NT2/D1 (cell line): ENCODE results near the gene FOXP1.

Experiments used
- DNase-seq: peaks from one replicate; pipeline ENCODE4 v3.0.0-alpha.2; 2011; ENCODE audit warnings: low read depth, low spot score
- H3K27me3 ChIP-seq: 2 replicates; pipeline ENCODE4 v1.6.0; 2011; ENCODE audit warnings: mild to moderate bottlenecking; ENCODE audit not compliant: insufficient read length, insufficient read depth
- H3K36me3 ChIP-seq: 2 replicates; pipeline ENCODE4 v1.6.1; 2011; ENCODE audit warnings: mild to moderate bottlenecking, low read length, mixed read lengths; ENCODE audit not compliant: insufficient read depth, insufficient read length
- H3K4me1 ChIP-seq: 2 replicates; pipeline ENCODE4 v1.5.1; 2011; ENCODE audit not compliant: insufficient read depth, insufficient read length
- H3K4me3 ChIP-seq: 2 replicates; pipeline ENCODE4 v1.5.1; 2011; ENCODE audit warnings: low read depth; ENCODE audit not compliant: insufficient read length
- H3K9ac ChIP-seq: 2 replicates; pipeline ENCODE4 v1.6.0; 2011; ENCODE audit warnings: low read depth; ENCODE audit not compliant: insufficient read length
- H3K9me3 ChIP-seq: 2 replicates; pipeline ENCODE4 v1.5.1; 2011; ENCODE audit warnings: mild to moderate bottlenecking, low read length; ENCODE audit not compliant: insufficient read depth
- SUZ12 ChIP-seq: IDR thresholded peaks from 2 replicates; pipeline ENCODE4 v1.6.1; 2011; ENCODE audit not compliant: insufficient read length, insufficient read depth; ENCODE audit errors: extremely low read depth
- YY1 ChIP-seq: IDR thresholded peaks from 2 replicates; pipeline ENCODE4 v1.6.1; 2011; ENCODE audit not compliant: insufficient read length, insufficient read depth
- ZNF274 ChIP-seq: IDR thresholded peaks from 2 replicates; pipeline ENCODE4 v1.6.1; 2011; ENCODE audit warnings: mild to moderate bottlenecking, low read depth, low read length

FOXP1 gene

DNA sequence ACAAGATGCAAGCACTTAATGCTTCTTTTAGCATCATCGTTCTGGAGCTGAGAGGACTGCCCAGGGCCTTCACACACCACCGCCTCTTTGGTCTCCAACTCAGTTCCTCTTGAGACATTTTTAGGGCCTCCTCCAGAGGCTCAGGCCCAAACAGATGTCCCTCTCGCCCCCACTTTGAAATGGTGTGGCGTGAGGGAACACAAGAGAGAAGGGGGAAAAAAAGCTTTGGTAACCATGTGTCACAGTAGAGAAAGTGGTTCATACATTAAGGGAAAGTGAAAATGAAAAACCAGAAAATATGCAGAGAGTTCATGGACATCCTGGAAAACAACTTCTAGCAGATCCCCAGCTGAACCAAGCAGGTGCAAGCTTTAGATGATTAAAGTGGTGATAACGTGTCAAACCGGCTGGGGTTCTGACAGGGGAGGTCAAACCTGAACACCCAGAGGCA, 33.1 kb upstream of the FOXP1 start:
- no peak for DNase-seq
- H3K27me3 ChIP-seq, result no peaks in the 10 kb centered on the region
- H3K4me3 ChIP-seq, result no peak overlapping the region
- H3K9me3 ChIP-seq, result no peaks in the 10 kb centered on the region
- H3K36me3 ChIP-seq, result no peaks in the 10 kb centered on the region
- H3K4me1 ChIP-seq, result no peaks in the 10 kb centered on the region
- no peak overlapping the region for H3K9ac ChIP-seq
- TF ChIP-seq ZNF274 (no peak), YY1 (no peak), SUZ12 (no peak)

DNA sequence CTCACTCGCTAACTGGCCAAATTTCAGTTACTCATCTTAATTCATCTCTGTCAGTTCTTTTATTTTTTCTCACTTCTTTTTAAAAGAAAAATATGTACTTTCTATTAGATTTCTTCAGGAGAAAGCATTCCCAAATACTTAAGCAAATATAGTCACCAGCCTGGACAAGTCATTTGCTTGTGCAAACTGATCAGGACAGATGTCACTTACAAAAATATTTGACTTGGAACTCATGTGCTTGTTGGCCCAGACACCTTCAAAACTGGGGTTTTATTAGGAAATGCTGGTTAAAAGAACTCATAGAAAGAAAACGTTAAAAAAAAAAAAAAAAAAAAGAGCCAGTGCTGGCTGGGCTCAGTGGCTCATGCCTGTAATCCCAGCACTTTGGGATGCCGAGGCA, 31.3 kb upstream of the FOXP1 start:
- no peaks in the 10 kb centered on the region for H3K4me1 ChIP-seq
- H3K9me3 ChIP-seq, result no peaks in the 10 kb centered on the region
- DNase-seq, result no peak
- TF ChIP-seq ZNF274, result no peak
- TF ChIP-seq YY1, result no peak
- no peak for TF ChIP-seq SUZ12
- H3K27me3 ChIP-seq, result no peaks in the 10 kb centered on the region
- no peak overlapping the region for H3K4me3 ChIP-seq
- H3K36me3 ChIP-seq, result no peaks in the 10 kb centered on the region
- no peak overlapping the region for H3K9ac ChIP-seq

DNA sequence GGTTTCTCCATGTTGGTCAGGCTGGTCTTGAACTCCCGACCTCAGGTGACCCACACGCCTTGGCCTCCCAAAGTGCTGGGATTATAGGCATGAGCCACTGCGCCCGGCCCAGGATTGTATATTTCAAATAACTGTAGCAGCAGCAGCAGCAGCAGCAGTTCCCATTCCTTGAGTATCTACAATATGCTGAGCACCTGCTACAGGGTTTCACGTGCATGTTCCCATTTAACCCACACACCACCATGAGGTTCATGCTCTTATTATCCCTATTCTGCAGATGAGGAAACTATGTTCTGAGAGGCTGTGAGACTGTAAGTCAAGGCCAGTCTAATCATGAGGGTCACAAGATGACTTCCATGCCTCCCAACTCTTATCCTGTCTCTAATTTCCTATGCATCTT, 30.9 kb upstream of the FOXP1 start:
- no peaks in the 10 kb centered on the region for H3K27me3 ChIP-seq
- no peaks in the 10 kb centered on the region for H3K36me3 ChIP-seq
- no peak for DNase-seq
- H3K9ac ChIP-seq, result no peak overlapping the region
- no peaks in the 10 kb centered on the region for H3K9me3 ChIP-seq
- no peaks in the 10 kb centered on the region for H3K4me1 ChIP-seq
- no peak overlapping the region for H3K4me3 ChIP-seq
- TF ChIP-seq YY1, result no peak
- TF ChIP-seq SUZ12, result no peak
- no peak for TF ChIP-seq ZNF274

DNA sequence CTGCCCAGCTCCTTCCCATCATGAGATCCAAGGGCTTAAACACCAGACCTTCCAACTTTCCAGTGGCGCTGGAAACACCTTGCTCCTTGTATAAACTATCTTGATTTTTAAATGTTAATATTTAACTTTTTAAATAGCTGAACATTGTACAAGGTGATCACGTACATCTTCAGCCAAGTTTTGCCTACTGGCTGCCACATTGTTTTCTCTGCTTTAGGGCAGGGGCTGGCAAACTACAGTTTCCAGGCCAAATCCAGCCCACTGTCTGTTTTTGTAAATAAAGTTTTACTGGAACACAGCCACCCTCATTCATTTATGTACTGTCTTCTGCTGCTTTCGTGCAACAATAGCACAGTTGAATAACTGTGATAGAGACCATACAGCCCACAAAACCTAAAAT, 27.6 kb upstream of the FOXP1 start:
- H3K36me3 ChIP-seq, result no peaks in the 10 kb centered on the region
- no peaks in the 10 kb centered on the region for H3K27me3 ChIP-seq
- H3K9me3 ChIP-seq, result peaks cover 11% of the 10 kb centered on the region; the same call in 1 of the 2 replicates
- H3K9ac ChIP-seq, result no peak overlapping the region
- H3K4me1 ChIP-seq, result no peaks in the 10 kb centered on the region
- TF ChIP-seq ZNF274 (no peak), YY1 (no peak), SUZ12 (no peak)
- no peak overlapping the region for H3K4me3 ChIP-seq
- DNase-seq, result no peak

DNA sequence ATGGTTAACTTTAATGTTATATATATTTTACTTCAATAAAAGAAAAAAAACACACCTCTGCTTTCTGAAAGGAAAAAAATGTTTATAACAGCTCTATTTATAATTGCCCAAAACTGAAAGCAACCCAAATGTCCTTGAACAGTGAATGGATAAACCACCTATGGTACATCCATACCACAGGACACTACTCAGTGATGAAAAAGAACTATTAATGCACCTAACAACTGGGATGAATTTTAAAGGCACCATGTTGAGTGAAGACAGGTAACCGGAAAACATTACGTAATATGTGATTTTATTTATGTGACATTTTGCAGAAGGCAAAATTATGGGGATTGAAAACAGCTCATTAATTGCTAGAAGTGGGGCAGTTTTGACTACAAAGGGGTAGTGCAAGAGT, 23.8 kb upstream of the FOXP1 start:
- Histone ChIP-seq H3K4me3 (no peak overlapping the region), H3K9me3 (peaks cover 11% of the 10 kb centered on the region; the same call in 1 of the 2 replicates), H3K4me1 (no peaks in the 10 kb centered on the region)

DNA sequence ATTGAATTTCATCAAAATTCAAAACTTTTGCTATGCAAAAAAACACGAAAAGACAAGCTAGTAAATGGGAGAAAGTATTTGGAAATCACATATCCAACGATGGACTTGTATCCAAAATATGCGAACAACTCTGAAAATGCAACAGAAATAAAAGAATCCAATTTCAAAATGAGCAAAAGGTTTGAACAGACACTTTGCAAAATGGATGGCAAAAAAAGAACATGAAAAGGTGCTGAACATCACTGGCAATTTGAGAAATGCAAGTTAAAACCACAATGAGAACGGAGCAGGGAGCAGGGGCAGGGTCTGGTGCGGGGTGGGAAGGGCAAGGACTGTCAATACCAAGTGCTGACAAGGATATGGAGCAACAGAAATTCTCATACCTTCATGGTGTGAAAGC, 23.1 kb upstream of the FOXP1 start:
- no peak for DNase-seq
- H3K9me3 ChIP-seq, result peaks cover 11% of the 10 kb centered on the region; the same call in 1 of the 2 replicates
- H3K4me1 ChIP-seq, result no peaks in the 10 kb centered on the region
- no peak overlapping the region for H3K4me3 ChIP-seq
- H3K36me3 ChIP-seq, result no peaks in the 10 kb centered on the region
- no peak for TF ChIP-seq ZNF274
- TF ChIP-seq SUZ12, result no peak
- no peak for TF ChIP-seq YY1
- H3K9ac ChIP-seq, result no peak overlapping the region
- H3K27me3 ChIP-seq, result no peaks in the 10 kb centered on the region

More for the DNA sequence above, 23.8 kb upstream of the FOXP1 start:
- Histone ChIP-seq H3K27me3 (no peaks in the 10 kb centered on the region), H3K36me3 (no peaks in the 10 kb centered on the region), H3K9ac (no peak overlapping the region)
- no peak for DNase-seq
- no peak for TF ChIP-seq ZNF274
- no peak for TF ChIP-seq YY1
- TF ChIP-seq SUZ12, result no peak

DNA sequence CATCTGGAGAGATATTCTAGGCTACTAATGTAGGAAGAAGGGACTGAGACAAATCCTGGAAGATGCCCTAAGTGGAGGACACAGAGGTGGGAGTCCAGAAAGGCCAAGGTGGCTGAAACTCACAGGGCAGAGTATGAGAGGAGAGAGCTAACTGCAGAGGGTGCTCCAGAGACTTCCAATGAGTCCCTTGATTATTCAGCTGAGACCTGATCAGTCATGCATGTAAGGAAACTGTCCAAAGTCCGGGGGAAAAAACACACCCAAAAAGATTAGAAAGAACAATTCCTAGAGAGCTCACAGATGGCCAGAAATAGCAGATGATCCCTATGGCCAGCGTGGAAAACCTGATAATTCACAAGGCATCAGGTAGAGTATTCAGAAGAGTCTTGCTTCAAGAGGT, 18.7 kb upstream of the FOXP1 start:
- Histone ChIP-seq H3K27me3 (no peaks in the 10 kb centered on the region), H3K9me3 (peaks cover 12% of the 10 kb centered on the region; the same call in 1 of the 2 replicates), H3K9ac (no peak overlapping the region), H3K4me3 (no peak overlapping the region), H3K4me1 (no peaks in the 10 kb centered on the region), H3K36me3 (no peaks in the 10 kb centered on the region)
- no peak for DNase-seq
- TF ChIP-seq SUZ12 (no peak), ZNF274 (no peak), YY1 (no peak)

DNA sequence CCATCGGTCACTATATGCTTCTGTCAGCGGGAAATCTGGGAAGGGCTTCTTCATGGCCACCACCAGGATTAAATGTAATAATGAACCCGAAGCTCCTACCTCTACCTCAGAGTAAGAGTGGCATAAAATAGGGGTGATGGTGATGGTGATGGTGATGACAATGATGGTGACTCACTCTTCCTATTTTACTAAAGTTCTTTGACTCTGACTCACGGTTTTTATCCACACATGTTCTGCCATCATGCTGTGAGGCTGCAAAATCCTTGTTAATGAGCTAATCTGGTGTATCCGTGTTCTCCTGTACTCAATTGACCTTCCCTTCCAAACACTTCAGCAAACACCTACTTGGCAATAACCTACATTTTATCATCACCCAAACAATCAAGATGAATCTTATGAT, 18.3 kb upstream of the FOXP1 start:
- no peaks in the 10 kb centered on the region for H3K27me3 ChIP-seq
- no peaks in the 10 kb centered on the region for H3K4me1 ChIP-seq
- no peak for TF ChIP-seq SUZ12
- no peak overlapping the region for H3K9ac ChIP-seq
- peaks cover 12% of the 10 kb centered on the region; the same call in 1 of the 2 replicates for H3K9me3 ChIP-seq
- no peaks in the 10 kb centered on the region for H3K36me3 ChIP-seq
- no peak for DNase-seq
- H3K4me3 ChIP-seq, result no peak overlapping the region
